ENCODE data around the gene CCDC6.
"Not testable (repeated sequence)": the region's sequence is repeated elsewhere in the genome, so short reads cannot be mapped to it uniquely, and the experiment has no call there.

Gene CCDC6

GRCh38 chr10:59877191-59877671, 29.1 kb downstream of the CCDC6 start:
- no peak overlapping the region for H3K4me3 ChIP-seq (ENCODE audit: low read depth, low read length)
- DNase-seq (ENCODE audit: low read depth) = no peak
- TF ChIP-seq POLR2A (IDR thresholded peaks at IDR 0.05; ENCODE audit: extremely low read depth, insufficient read length) (no peak), MYC (IDR thresholded peaks at IDR 0.05; ENCODE audit: low read depth, low read length) (no peak)
- TF ChIP-seq, protein P1, sequence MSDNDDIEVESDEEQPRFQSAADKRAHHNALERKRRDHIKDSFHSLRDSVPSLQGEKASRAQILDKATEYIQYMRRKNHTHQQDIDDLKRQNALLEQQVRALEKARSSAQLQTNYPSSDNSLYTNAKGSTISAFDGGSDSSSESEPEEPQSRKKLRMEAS (IDR thresholded peaks at IDR 0.05; ENCODE audit: low read depth, low read length) = no peak

DNA sequence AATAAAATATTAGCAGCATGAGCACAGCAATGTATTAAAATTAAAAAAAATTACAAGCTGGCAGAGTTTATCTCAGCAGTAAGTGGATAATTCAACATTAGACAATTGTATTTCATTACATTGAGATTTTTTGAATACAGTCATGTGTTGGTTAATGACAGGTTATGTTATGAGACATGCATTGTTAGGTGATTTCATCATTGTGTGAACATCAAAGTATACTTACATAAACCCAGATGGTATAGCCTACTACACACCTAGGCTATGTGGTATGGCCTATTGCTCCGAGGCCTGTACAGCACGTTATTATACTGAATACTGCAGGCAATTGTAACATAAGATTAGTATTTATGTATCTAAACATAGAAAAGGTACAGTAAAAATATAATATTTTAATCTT, 29.7 kb downstream of the CCDC6 start:
- no peak for TF ChIP-seq POLR2A (IDR thresholded peaks at IDR 0.05; ENCODE audit: extremely low read depth, insufficient read length)
- TF ChIP-seq MYC (IDR thresholded peaks at IDR 0.05; ENCODE audit: low read depth, low read length) = no peak
- TF ChIP-seq, protein P1 (IDR thresholded peaks at IDR 0.05; ENCODE audit: low read depth, low read length) = no peak
- no peak overlapping the region for H3K4me3 ChIP-seq (ENCODE audit: low read depth, low read length)
- DNase-seq (ENCODE audit: low read depth) = no peak

GRCh38 chr10:59876208-59876607, 30.1 kb downstream of the CCDC6 start:
- DNase-seq (ENCODE audit: low read depth); H3K4me3 ChIP-seq (ENCODE audit: low read depth, low read length): not testable (repeated sequence)

- no peak for DNase-seq (ENCODE audit: low read depth)
- no peak overlapping the region for H3K4me3 ChIP-seq (ENCODE audit: low read depth, low read length)
- no peak for TF ChIP-seq MYC (IDR thresholded peaks at IDR 0.05; ENCODE audit: low read depth, low read length)
- TF ChIP-seq, protein P1 (IDR thresholded peaks at IDR 0.05; ENCODE audit: low read depth, low read length) = no peak
These were observed 32.5 kb downstream of the CCDC6 start for GRCh38 chr10:59873896-59874295.

DNA sequence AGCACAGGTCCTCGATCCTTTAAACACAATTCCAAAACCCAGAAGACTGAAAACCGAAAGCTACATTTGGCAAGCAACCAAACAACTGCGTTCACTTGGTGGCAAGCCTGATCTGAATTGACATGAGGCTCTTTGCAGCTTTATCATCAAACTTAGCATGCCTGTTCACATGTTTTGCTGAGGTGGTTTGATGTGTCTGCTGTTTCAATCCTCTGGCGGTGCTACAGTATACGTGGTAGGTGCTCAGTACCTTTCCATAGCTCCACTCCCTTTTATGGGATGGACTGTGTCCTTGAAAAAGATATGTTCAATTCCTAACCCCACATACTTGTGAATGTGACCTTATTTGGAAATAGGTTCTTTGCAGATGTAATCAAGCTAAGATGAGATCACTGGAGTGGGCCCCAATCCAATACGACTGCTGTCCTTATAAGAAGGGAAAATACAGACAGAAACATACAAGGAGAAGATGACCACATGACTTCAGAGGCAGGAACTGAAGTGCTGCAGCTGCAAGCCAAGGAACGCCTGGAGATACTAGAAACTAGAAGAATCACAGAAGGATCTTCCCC, 33.4 kb downstream of the CCDC6 start:
- H3K4me3 ChIP-seq (ENCODE audit: low read depth, low read length) = no peak overlapping the region
- no peak for TF ChIP-seq MYC (IDR thresholded peaks at IDR 0.05; ENCODE audit: low read depth, low read length)
- no peak for TF ChIP-seq POLR2A (IDR thresholded peaks at IDR 0.05; ENCODE audit: extremely low read depth, insufficient read length)
- TF ChIP-seq, protein P1 (IDR thresholded peaks at IDR 0.05; ENCODE audit: low read depth, low read length) = no peak
- TF ChIP-seq, protein P2, sequence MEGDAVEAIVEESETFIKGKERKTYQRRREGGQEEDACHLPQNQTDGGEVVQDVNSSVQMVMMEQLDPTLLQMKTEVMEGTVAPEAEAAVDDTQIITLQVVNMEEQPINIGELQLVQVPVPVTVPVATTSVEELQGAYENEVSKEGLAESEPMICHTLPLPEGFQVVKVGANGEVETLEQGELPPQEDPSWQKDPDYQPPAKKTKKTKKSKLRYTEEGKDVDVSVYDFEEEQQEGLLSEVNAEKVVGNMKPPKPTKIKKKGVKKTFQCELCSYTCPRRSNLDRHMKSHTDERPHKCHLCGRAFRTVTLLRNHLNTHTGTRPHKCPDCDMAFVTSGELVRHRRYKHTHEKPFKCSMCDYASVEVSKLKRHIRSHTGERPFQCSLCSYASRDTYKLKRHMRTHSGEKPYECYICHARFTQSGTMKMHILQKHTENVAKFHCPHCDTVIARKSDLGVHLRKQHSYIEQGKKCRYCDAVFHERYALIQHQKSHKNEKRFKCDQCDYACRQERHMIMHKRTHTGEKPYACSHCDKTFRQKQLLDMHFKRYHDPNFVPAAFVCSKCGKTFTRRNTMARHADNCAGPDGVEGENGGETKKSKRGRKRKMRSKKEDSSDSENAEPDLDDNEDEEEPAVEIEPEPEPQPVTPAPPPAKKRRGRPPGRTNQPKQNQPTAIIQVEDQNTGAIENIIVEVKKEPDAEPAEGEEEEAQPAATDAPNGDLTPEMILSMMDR (IDR thresholded peaks at IDR 0.05; ENCODE audit: low read depth, low read length) = no peak
- no peak for DNase-seq (ENCODE audit: low read depth)

DNA sequence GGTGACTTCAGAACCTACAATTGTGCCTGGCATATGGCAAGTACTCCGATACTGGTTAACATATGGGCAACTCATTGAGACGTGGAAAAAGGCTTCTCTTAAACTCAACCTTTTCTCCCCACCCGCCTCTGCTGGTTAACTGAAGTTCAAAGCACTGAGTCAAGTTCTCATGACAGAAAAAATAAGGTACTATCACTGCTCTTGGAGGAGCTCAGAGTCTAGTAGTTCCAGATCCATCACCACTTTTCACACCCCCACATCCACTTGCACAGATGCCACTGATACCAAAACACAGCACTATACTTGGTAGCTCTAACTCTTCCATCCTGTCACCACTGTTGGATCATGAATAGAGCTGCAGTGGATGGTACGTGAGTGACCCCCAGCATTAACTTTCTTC, 36.2 kb downstream of the CCDC6 start:
- no peak for DNase-seq (ENCODE audit: low read depth)
- TF ChIP-seq MYC (IDR thresholded peaks at IDR 0.05; ENCODE audit: low read depth, low read length) = no peak
- TF ChIP-seq, protein P1 (IDR thresholded peaks at IDR 0.05; ENCODE audit: low read depth, low read length) = no peak
- TF ChIP-seq, protein P2 (IDR thresholded peaks at IDR 0.05; ENCODE audit: low read depth, low read length) = no peak
- TF ChIP-seq POLR2A (IDR thresholded peaks at IDR 0.05; ENCODE audit: extremely low read depth, insufficient read length) = no peak
- no peak overlapping the region for H3K4me3 ChIP-seq (ENCODE audit: low read depth, low read length)

- no peak overlapping the region for H3K4me3 ChIP-seq (ENCODE audit: low read depth, low read length)
- no peak for DNase-seq (ENCODE audit: low read depth)
- no peak for TF ChIP-seq POLR2A (IDR thresholded peaks at IDR 0.05; ENCODE audit: extremely low read depth, insufficient read length)
- no peak for TF ChIP-seq MYC (IDR thresholded peaks at IDR 0.05; ENCODE audit: low read depth, low read length)
- TF ChIP-seq, protein P1 (IDR thresholded peaks at IDR 0.05; ENCODE audit: low read depth, low read length) = no peak
- TF ChIP-seq, protein P2 (IDR thresholded peaks at IDR 0.05; ENCODE audit: low read depth, low read length) = no peak
These were observed 36.8 kb downstream of the CCDC6 start for GRCh38 chr10:59869594-59869940.
